IMR-90 (cell line): ENCODE results near the gene CSE1L. TPM values are rescaled to one million over a fixed set of nuclear protein-coding genes. Genes with fewer than 3 reads are reported as not detected.

Experiments used
- ATAC-seq: fragments of 200-7000 bp; cut with Tn5 transposase; 2 replicates; pipeline ENCODE4 v1.9.1; 2020; ENCODE audit warnings: low read depth, mild to moderate bottlenecking, moderate library complexity
- BruUV-seq: library from RNA; stranded (reverse); fragments of 400-500 nt; replicated peaks from 2 replicates; lab custom pipeline; 2021; lab: Mats Ljungman, UMichigan
- CTCF ChIA-PET: fragments of 300-600 bp; formaldehyde crosslinking; extraction: SDS; loops from one replicate; lab custom pipeline; 2021; ENCODE audit warnings: antibody characterized with exemption; lab: Yijun Ruan, JAX
- POLR2A ChIA-PET: fragments of 300-600 bp; sonication (Branson Sonifier 250); formaldehyde crosslinking; loops from one replicate; lab custom pipeline; 2022; ENCODE audit warnings: antibody characterized with exemption; ENCODE audit not compliant: unreplicated experiment; lab: Charles Lee
- DNase-seq: peaks from one replicate; pipeline ENCODE4 v3.0.0; 2013
- H2AFZ ChIP-seq: replicated peaks from 2 replicates; pipeline ENCODE3; 2013; ENCODE audit warnings: low read length, mild to moderate bottlenecking; ENCODE audit not compliant: poor library complexity
- H2AK5ac ChIP-seq: 2 replicates; pipeline ENCODE4 v1.6.1; 2013; ENCODE audit warnings: low read depth, low read length, inconsistent platforms
- H2AK9ac ChIP-seq: replicated peaks from 2 replicates; pipeline ENCODE3; 2013; ENCODE audit warnings: mild to moderate bottlenecking, low read depth, low read length, moderate library complexity; ENCODE audit not compliant: poor library complexity
- H2BK120ac ChIP-seq: 2 replicates; pipeline ENCODE4 v1.6.1; 2013; ENCODE audit warnings: low read depth, low read length, inconsistent platforms
- H2BK15ac ChIP-seq: 3 replicates; pipeline ENCODE4 v1.6.1; 2013; ENCODE audit warnings: low read depth, low read length, inconsistent platforms
- H2BK20ac ChIP-seq: 2 replicates; pipeline ENCODE4 v1.6.1; 2013; ENCODE audit warnings: low read depth, mild to moderate bottlenecking, inconsistent platforms, low read length, moderate library complexity
- H2BK5ac ChIP-seq: 2 replicates; pipeline ENCODE4 v1.6.1; 2013; ENCODE audit warnings: mild to moderate bottlenecking, low read depth, low read length, inconsistent platforms; ENCODE audit not compliant: poor library complexity, severe bottlenecking
- H3K14ac ChIP-seq: replicated peaks from 2 replicates; pipeline ENCODE4 v1.6.1; 2013; ENCODE audit warnings: low read depth, low read length, inconsistent platforms
- H3K18ac ChIP-seq: 2 replicates; pipeline ENCODE4 v1.6.1; 2013; ENCODE audit warnings: low read depth, low read length, control low read depth
- H3K23ac ChIP-seq: 2 replicates; pipeline ENCODE4 v1.6.1; 2013; ENCODE audit warnings: low read depth, low read length, inconsistent platforms
- H3K27ac ChIP-seq: 2 replicates; pipeline ENCODE4 v1.5.1; 2013; ENCODE audit warnings: mild to moderate bottlenecking, control low read depth, low read length; ENCODE audit not compliant: insufficient read depth
- H3K27me3 ChIP-seq: 2 replicates; pipeline ENCODE4 v1.6.1; 2013; ENCODE audit warnings: low read length; ENCODE audit not compliant: control insufficient read depth, insufficient read depth
- H3K36me3 ChIP-seq: 2 replicates; pipeline ENCODE4 v1.6.1; 2013; ENCODE audit warnings: low read length, mixed read lengths; ENCODE audit not compliant: control insufficient read depth, insufficient read depth
- H3K4ac ChIP-seq: 2 replicates; pipeline ENCODE4 v1.6.1; 2013; ENCODE audit warnings: low read depth, low read length, inconsistent platforms
- H3K4me1 ChIP-seq: 2 replicates; pipeline ENCODE4 v1.6.1; 2013; ENCODE audit warnings: low read length, mixed read lengths; ENCODE audit not compliant: control insufficient read depth, insufficient read depth
- H3K4me2 ChIP-seq: 2 replicates; pipeline ENCODE4 v1.6.1; 2013; ENCODE audit warnings: low read depth, mild to moderate bottlenecking, control low read depth, low read length, moderate library complexity
- H3K4me3 ChIP-seq: 2 replicates; pipeline ENCODE4 v1.5.1; 2013; ENCODE audit warnings: low read depth, mild to moderate bottlenecking, control low read depth, low read length, moderate library complexity; ENCODE audit not compliant: insufficient read depth
- H3K56ac ChIP-seq: 2 replicates; pipeline ENCODE4 v1.6.1; 2013; ENCODE audit warnings: low read length, inconsistent platforms; ENCODE audit not compliant: insufficient read depth; ENCODE audit errors: extremely low read depth
- H3K79me1 ChIP-seq, 2 experiments: 2 replicates each; pipeline ENCODE4 v1.6.1; 2013; ENCODE audit warnings: low read length in 2 of 2, inconsistent platforms in 1 of 2, low read depth in 1 of 2
- H3K9ac ChIP-seq: 2 replicates; pipeline ENCODE4 v1.6.1; 2013; ENCODE audit warnings: low read depth, low read length, control low read depth
- H3K9me1 ChIP-seq: 2 replicates; pipeline ENCODE4 v1.6.1; 2013; ENCODE audit warnings: low read length, inconsistent platforms; ENCODE audit not compliant: insufficient read depth
- H3K9me3 ChIP-seq: 2 replicates; pipeline ENCODE4 v1.6.1; 2013; ENCODE audit warnings: low read length; ENCODE audit not compliant: control insufficient read depth, insufficient read depth
- H4K20me1 ChIP-seq: 2 replicates; pipeline ENCODE4 v1.6.1; 2013; ENCODE audit warnings: low read length, inconsistent platforms; ENCODE audit not compliant: insufficient read depth
- H4K5ac ChIP-seq: 2 replicates; pipeline ENCODE4 v1.6.1; 2013; ENCODE audit warnings: mild to moderate bottlenecking, low read depth, low read length, control low read depth
- H4K8ac ChIP-seq, 2 experiments: 2 replicates each; pipeline ENCODE4 v1.6.1; 2013; ENCODE audit warnings: low read depth in 2 of 2, low read length in 2 of 2, control low read depth in 1 of 2, inconsistent platforms in 1 of 2
- H4K91ac ChIP-seq: 2 replicates; pipeline ENCODE4 v1.6.1; 2013; ENCODE audit warnings: low read depth, low read length, inconsistent platforms; ENCODE audit not compliant: insufficient read depth
- BHLHE40 ChIP-seq: fragments of 150-350 bp; IDR thresholded peaks from 2 replicates; pipeline ENCODE4 v1.6.1; 2016; ENCODE audit warnings: mild to moderate bottlenecking, low read depth, low read length
- CEBPB ChIP-seq: IDR thresholded peaks from 2 replicates; pipeline ENCODE4 v1.6.1; 2012; ENCODE audit warnings: low read depth, low read length, improper control_type of control experiment
- MAFK ChIP-seq: IDR thresholded peaks from 2 replicates; pipeline ENCODE4 v1.6.1; 2012; ENCODE audit warnings: low read depth, low read length, improper control_type of control experiment
- MXI1 ChIP-seq: IDR thresholded peaks from 2 replicates; pipeline ENCODE4 v1.6.1; 2012; ENCODE audit warnings: low read depth, mild to moderate bottlenecking, low read length, moderate library complexity, borderline replicate concordance
- NFE2L2 ChIP-seq: fragments of 150-350 bp; IDR thresholded peaks from 2 replicates; pipeline ENCODE4 v1.6.1; 2016; ENCODE audit warnings: low read depth, mild to moderate bottlenecking, low read length
- POLR2A ChIP-seq: IDR thresholded peaks from 2 replicates; pipeline ENCODE4 v1.6.1; 2012; ENCODE audit warnings: mild to moderate bottlenecking, low read depth, low read length
- RAD21 ChIP-seq: IDR thresholded peaks from 2 replicates; pipeline ENCODE4 v1.6.1; 2012; ENCODE audit warnings: low read length, improper control_type of control experiment
- RCOR1 ChIP-seq: IDR thresholded peaks from 2 replicates; pipeline ENCODE4 v1.6.1; 2012; ENCODE audit warnings: mild to moderate bottlenecking, low read length, improper control_type of control experiment; ENCODE audit not compliant: insufficient replicate concordance
- WGBS, 2 experiments: methylation state at CpG; one replicate each; pipeline versions ENCODE4 v1.1.5 to v1.1.7; 2013; ENCODE audit warnings: missing lambda C conversion rate in 2 of 2; ENCODE audit not compliant: insufficient read length in 1 of 2; ENCODE audit errors: extremely low coverage in 2 of 2; 5-methylcytosine and 5-hydroxymethylcytosine counted together
- dilution Hi-C: fragments of 300-500 bp; cut with HindIII; formaldehyde crosslinking; loops from one replicate; pipeline ENCODE4 v1.14.3; 2018; ENCODE audit warnings: low sequenced_read_pairs; ENCODE audit not compliant: unreplicated experiment
- in situ Hi-C: fragments of 300-500 bp; cut with MboI; formaldehyde crosslinking; loops from 3 replicates; pipeline ENCODE4 v1.14.3; 2019; ENCODE audit warnings: low sequenced_read_pairs, inconsistent platforms, mixed read lengths
- intact Hi-C: fragments of 100-400 bp; cut with micrococcal nuclease; formaldehyde crosslinking; loops from 2 replicates; pipeline ENCODE4 v1.10.0; 2022
- polyA plus RNA-seq, 3 experiments: library from polyadenylated mRNA; depleted of rRNA; stranded (reverse); fragments of >200 nt; gene quantifications; 2 replicates each; pipeline ENCODE4 v1.2.3, GENCODE V29; 2012; ENCODE audit warnings: low replicate concordance in 1 of 3
- total RNA-seq: library from RNA; depleted of rRNA; stranded (reverse); fragments of >200 nt; gene quantifications from 2 replicates; pipeline ENCODE4 v1.2.3, GENCODE V29; 2012

Gene CSE1L
- total and polyA plus RNA-seq, 2 of the 4 experiments (the other 2 are of a cell fraction): 34.3 to 81.7 TPM

GRCh38 chr20:49029203-49029602 lies 16.9 kb upstream of the CSE1L start:
- H3K4me3 ChIP-seq: no peak overlapping the region
- H3K9ac ChIP-seq: no peak overlapping the region
- in situ Hi-C loops (no loop called here), intact Hi-C loops (no loop called here), dilution Hi-C loops (no loop called here)
- H2BK20ac ChIP-seq: no peak overlapping the region
- no peaks in the 10 kb centered on the region for H3K27me3 ChIP-seq
- H2BK15ac ChIP-seq: no peak overlapping the region
- H3K9me1 ChIP-seq: no peaks in the 10 kb centered on the region
- no peaks in the 10 kb centered on the region for H4K20me1 ChIP-seq
- H3K9me3 ChIP-seq: no peaks in the 10 kb centered on the region
- H2BK5ac ChIP-seq: no peak overlapping the region
- no peak overlapping the region for H4K91ac ChIP-seq
- no peak overlapping the region for H3K27ac ChIP-seq
- no peak overlapping the region for H3K4ac ChIP-seq
- no peaks in the 10 kb centered on the region; a peak in 1 of 4 replicates for H3K79me1 ChIP-seq
- H2AK5ac ChIP-seq: no peak overlapping the region
- no peak overlapping the region for H4K8ac ChIP-seq
- TF ChIP-seq RCOR1: no peak
- TF ChIP-seq RAD21: no peak
- no peak for TF ChIP-seq MAFK
- TF ChIP-seq POLR2A: no peak
- no peak for TF ChIP-seq CEBPB
- no peak for TF ChIP-seq NFE2L2
- no peak for TF ChIP-seq BHLHE40
- no peak for TF ChIP-seq MXI1
- ChIA-PET CTCF (interaction anchor here (0.6 to 1.0 kb wide), 2 partner anchors 11 to 13 kb away, joined by 3 read pairs; no protein-coding TSS in a partner anchor), POLR2A (no interaction called here)
- peaks cover 1% of the 10 kb centered on the region; the same call in 1 of the 2 replicates for H3K4me1 ChIP-seq
- peaks cover 34% of the 10 kb centered on the region for H3K36me3 ChIP-seq
- no peak overlapping the region for H3K56ac ChIP-seq
- no peak overlapping the region for H2AK9ac ChIP-seq
- WGBS, 2 experiments: no CpG with 5 or more reads among the region's 1 CpG
- no peak overlapping the region for H2AFZ ChIP-seq
- peak; percentile 68 for ATAC-seq
- no peak overlapping the region for H3K4me2 ChIP-seq
- H2BK120ac ChIP-seq: no peak overlapping the region
- no peak overlapping the region for H4K5ac ChIP-seq
- H3K14ac ChIP-seq: no peak overlapping the region
- BruUV-seq: no TSS peak
- no peak overlapping the region for H3K23ac ChIP-seq
- DNase-seq: peak; percentile 38
- no peak overlapping the region for H3K18ac ChIP-seq
